Breast epithelium (tissue), 3 donors: Measurements from ENCODE around the gene PSMD5.

Experiments used
- POLR2A ChIP-seq: fragments of 450-650 bp; IDR thresholded peaks from one replicate; pipeline ENCODE4 v1.6.1; 2016; ENCODE audit warnings: antibody characterized with exemption, mild to moderate bottlenecking, moderate library complexity
- TF ChIP-seq, protein P1 (sequence below), 3 donors: fragments of 450-650 bp; IDR thresholded peaks; one replicate each; pipeline ENCODE4 v1.5.1; 2016 to 2017; ENCODE audit warnings: antibody characterized with exemption in 3 of 3, mild to moderate bottlenecking in 3 of 3, moderate library complexity in 3 of 3

DNA sequence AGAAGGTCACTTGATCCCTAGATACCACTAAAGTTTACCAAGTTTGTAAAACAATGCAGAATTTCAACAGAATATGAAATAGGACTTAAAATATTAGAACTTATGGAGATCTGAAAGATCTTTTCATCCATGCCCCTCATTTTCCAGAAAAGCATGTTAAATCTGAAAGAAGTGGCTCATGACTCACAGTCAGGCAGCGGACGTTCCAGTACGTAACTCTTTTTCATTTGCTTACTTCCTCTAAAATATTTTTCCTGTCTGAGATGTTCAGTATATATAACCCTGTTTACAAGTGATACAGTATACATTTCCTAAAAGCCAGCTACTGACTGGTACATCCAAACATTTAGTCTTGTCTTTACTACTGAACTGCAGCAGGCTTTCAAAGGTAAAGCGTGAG is 71.8 kb downstream of the PSMD5 start:
- TF ChIP-seq POLR2A, result no peak
- TF ChIP-seq, protein P1, sequence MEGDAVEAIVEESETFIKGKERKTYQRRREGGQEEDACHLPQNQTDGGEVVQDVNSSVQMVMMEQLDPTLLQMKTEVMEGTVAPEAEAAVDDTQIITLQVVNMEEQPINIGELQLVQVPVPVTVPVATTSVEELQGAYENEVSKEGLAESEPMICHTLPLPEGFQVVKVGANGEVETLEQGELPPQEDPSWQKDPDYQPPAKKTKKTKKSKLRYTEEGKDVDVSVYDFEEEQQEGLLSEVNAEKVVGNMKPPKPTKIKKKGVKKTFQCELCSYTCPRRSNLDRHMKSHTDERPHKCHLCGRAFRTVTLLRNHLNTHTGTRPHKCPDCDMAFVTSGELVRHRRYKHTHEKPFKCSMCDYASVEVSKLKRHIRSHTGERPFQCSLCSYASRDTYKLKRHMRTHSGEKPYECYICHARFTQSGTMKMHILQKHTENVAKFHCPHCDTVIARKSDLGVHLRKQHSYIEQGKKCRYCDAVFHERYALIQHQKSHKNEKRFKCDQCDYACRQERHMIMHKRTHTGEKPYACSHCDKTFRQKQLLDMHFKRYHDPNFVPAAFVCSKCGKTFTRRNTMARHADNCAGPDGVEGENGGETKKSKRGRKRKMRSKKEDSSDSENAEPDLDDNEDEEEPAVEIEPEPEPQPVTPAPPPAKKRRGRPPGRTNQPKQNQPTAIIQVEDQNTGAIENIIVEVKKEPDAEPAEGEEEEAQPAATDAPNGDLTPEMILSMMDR (IDR thresholded peaks at IDR 0.05), result no peak
